Mesenchymal stem cell (in vitro differentiated cells and primary cell): ENCODE results near the gene TOR1B.

Source experiments
- DNase-seq: peaks from one replicate; pipeline ENCODE4 v3.0.0-alpha.2; 2013
- H2AFZ ChIP-seq: one replicate; pipeline ENCODE4 v1.6.1; 2013; ENCODE audit warnings: low read depth, mild to moderate bottlenecking, control low read depth, inconsistent platforms, low read length, moderate library complexity
- H2AK5ac ChIP-seq: 2 replicates; pipeline ENCODE4 v1.6.1; 2013; ENCODE audit warnings: low read length, moderate library complexity, mild to moderate bottlenecking, inconsistent platforms; ENCODE audit not compliant: severe bottlenecking
- H2BK120ac ChIP-seq: one replicate; pipeline ENCODE4 v1.6.1; 2013; ENCODE audit warnings: low read depth, mild to moderate bottlenecking, inconsistent platforms, low read length, moderate library complexity
- H2BK12ac ChIP-seq, 2 experiments: one replicate each; pipeline ENCODE4 v1.6.1; 2013; ENCODE audit warnings: inconsistent platforms in 2 of 2, low read length in 2 of 2, mild to moderate bottlenecking in 2 of 2, moderate library complexity in 2 of 2, control low read depth in 1 of 2
- H2BK15ac ChIP-seq: one replicate; pipeline ENCODE4 v1.6.1; 2013; ENCODE audit warnings: mild to moderate bottlenecking, low read depth, inconsistent platforms; ENCODE audit not compliant: poor library complexity, severe bottlenecking
- H2BK5ac ChIP-seq: 2 replicates; pipeline ENCODE4 v1.6.1; 2013; ENCODE audit warnings: low read depth, mild to moderate bottlenecking, low read length, control low read depth, inconsistent platforms; ENCODE audit not compliant: poor library complexity, severe bottlenecking
- H3K14ac ChIP-seq, 2 experiments: one replicate each; pipeline ENCODE4 v1.6.1; 2013; ENCODE audit warnings: inconsistent platforms in 2 of 2, low read length in 2 of 2, control low read depth in 1 of 2, mild to moderate bottlenecking in 1 of 2, moderate library complexity in 1 of 2
- H3K18ac ChIP-seq, 2 experiments: one replicate each; pipeline ENCODE4 v1.6.1; 2013; ENCODE audit warnings: inconsistent platforms in 2 of 2, low read length in 2 of 2, control low read depth in 1 of 2, low read depth in 1 of 2, mild to moderate bottlenecking in 1 of 2
- H3K23ac ChIP-seq, 2 experiments: one replicate each; pipeline ENCODE4 v1.6.1; 2013; ENCODE audit warnings: inconsistent platforms in 2 of 2, low read length in 2 of 2, mild to moderate bottlenecking in 2 of 2, moderate library complexity in 2 of 2, control low read depth in 1 of 2
- H3K27ac ChIP-seq: 2 replicates; pipeline ENCODE4 v1.5.1; 2013; ENCODE audit warnings: mild to moderate bottlenecking, moderate library complexity, low read length, control low read depth, inconsistent platforms; ENCODE audit not compliant: poor library complexity, severe bottlenecking
- H3K27me3 ChIP-seq, 2 experiments: 2 replicates each; pipeline versions ENCODE4 v1.6.1 to v1.7.0; 2013; ENCODE audit warnings: low read length in 2 of 2, mild to moderate bottlenecking in 2 of 2, moderate library complexity in 2 of 2, control low read depth in 1 of 2, inconsistent platforms in 1 of 2; ENCODE audit not compliant: control insufficient read depth in 1 of 2, insufficient read depth in 1 of 2
- H3K36me3 ChIP-seq, 2 experiments: 2 replicates each; pipeline versions ENCODE4 v1.6.1 to v1.7.0; 2013; ENCODE audit warnings: low read length in 2 of 2, control low read depth in 1 of 2, inconsistent platforms in 1 of 2, low read depth in 1 of 2, mild to moderate bottlenecking in 1 of 2; ENCODE audit not compliant: insufficient read depth in 2 of 2, control insufficient read depth in 1 of 2
- H3K4ac ChIP-seq, 2 experiments: one replicate each; pipeline ENCODE4 v1.6.1; 2013; ENCODE audit warnings: inconsistent platforms in 2 of 2, low read length in 2 of 2, mild to moderate bottlenecking in 2 of 2, moderate library complexity in 2 of 2, control low read depth in 1 of 2, low read depth in 1 of 2
- H3K4me1 ChIP-seq: 2 replicates; pipeline ENCODE4 v1.6.1; 2013; ENCODE audit warnings: low read depth, low read length, control low read depth; ENCODE audit not compliant: control insufficient read depth, insufficient read depth
- H3K4me2 ChIP-seq: 2 replicates; pipeline ENCODE4 v1.6.1; 2013; ENCODE audit warnings: low read length, mild to moderate bottlenecking, inconsistent platforms; ENCODE audit not compliant: poor library complexity, severe bottlenecking
- H3K4me3 ChIP-seq, 2 experiments: 2 replicates each; pipeline versions ENCODE4 v1.5.1 to v1.7.0; 2013; ENCODE audit warnings: low read length in 2 of 2, mild to moderate bottlenecking in 2 of 2, control low read depth in 1 of 2, low read depth in 1 of 2; ENCODE audit not compliant: insufficient read depth in 1 of 2
- H3K79me1 ChIP-seq: replicated peaks from 2 replicates; pipeline ENCODE4 v1.6.1; 2013; ENCODE audit warnings: mild to moderate bottlenecking, control low read depth, low read length, inconsistent platforms; ENCODE audit not compliant: poor library complexity, severe bottlenecking
- H3K9ac ChIP-seq: 2 replicates; pipeline ENCODE4 v1.7.0; 2013; ENCODE audit warnings: mild to moderate bottlenecking, low read length, moderate library complexity
- H3K9me3 ChIP-seq: 2 replicates; pipeline ENCODE4 v1.7.0; 2013; ENCODE audit warnings: mild to moderate bottlenecking, low read length; ENCODE audit not compliant: control insufficient read depth
- H4K8ac ChIP-seq: one replicate; pipeline ENCODE4 v1.6.1; 2013; ENCODE audit warnings: inconsistent platforms, mild to moderate bottlenecking, low read length, moderate library complexity
- H4K91ac ChIP-seq: one replicate; pipeline ENCODE4 v1.6.1; 2013; ENCODE audit warnings: mild to moderate bottlenecking, low read length, inconsistent platforms
- WGBS: methylation state at CpG from one replicate; pipeline ENCODE4 v1.1.7; 2013; ENCODE audit warnings: mixed read lengths; 5-methylcytosine and 5-hydroxymethylcytosine counted together

Gene TOR1B

DNA sequence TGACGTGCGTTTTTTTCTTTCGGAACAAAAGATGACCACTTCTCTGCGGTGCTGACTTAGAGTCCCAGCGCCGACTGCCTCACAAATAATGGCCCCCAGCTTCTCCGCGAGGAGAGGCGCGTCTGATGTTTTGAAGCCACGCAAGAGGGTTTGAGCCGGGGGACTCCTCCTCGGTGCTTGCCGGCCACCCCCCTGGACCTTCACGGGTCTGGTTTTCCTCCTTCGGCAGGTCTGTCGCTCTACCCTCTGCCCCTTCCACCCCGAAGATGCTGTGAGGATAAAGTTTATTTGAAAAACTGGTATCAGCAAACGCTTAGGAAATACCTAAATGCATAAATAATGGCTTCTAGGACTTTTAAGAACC lies 32.9 kb downstream of the TOR1B start:
- 3% methylated on average over 14 of the region's 19 CpGs for WGBS
- no peak overlapping the region for H4K8ac ChIP-seq
- no peak overlapping the region for H2BK15ac ChIP-seq

DNA sequence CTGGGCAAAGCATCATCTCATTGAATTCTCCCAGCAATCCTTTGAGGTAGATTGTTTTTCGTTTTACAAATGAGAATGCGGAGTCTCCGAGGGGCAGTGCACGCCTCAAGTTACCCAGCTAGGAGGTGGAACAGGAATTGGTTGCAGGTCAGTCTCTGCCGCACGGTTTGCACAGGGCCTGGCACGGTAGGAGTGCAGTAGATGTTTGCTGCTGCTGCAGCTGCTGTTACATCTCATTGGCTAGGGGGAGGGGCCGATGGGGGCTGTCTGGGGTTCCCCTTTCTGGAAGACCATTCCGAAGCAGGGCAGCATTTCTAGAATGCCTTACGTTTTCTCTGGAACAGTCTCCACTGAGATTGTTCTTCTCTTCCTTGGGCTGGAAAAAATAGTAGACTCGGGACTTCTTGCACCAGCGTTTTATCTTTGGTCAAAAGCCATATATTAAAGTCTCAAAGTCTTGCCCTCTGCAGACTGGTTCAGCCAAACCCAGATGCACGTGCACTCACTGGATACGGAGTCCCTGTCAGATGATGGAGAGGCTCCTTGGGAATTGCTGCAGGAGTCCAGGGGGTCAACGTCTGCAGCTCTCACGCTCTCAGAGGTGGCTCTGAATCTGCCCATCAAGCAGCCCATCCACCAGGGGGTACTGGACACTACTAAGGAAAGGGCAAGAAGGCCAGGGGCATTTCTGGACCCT lies 33.5 kb downstream of the TOR1B start:
- Histone ChIP-seq H2BK5ac (no peak overlapping the region), H4K8ac (no peak overlapping the region), H2BK15ac (no peak overlapping the region), H3K9ac (peak overlapping the region; percentile 95), H2BK120ac (no peak overlapping the region), H3K4ac (no peak overlapping the region), H3K14ac (no peak overlapping the region), H3K36me3 (peaks cover 9 to 29% of the 10 kb centered on the region in 2 experiments), H2AK5ac (no peak overlapping the region), H4K91ac (peak overlapping the region; percentile 70), H3K79me1 (peaks cover 38% of the 10 kb centered on the region), H3K18ac (no peak overlapping the region), H3K27me3 (no peaks in the 10 kb centered on the region), H3K4me1 (peaks cover 24% of the 10 kb centered on the region), H3K9me3 (no peaks in the 10 kb centered on the region), H3K4me2 (peak overlapping the region; percentile 29), H3K23ac (peak overlapping the region in 1 of 2 experiments; percentile 65), H2AFZ (no peak overlapping the region), H3K4me3 (peak overlapping the region in 1 of 2 experiments; percentile 100), H2BK12ac (no peak overlapping the region), H3K27ac (no peak overlapping the region)
- 64% methylated on average over 16 of the region's 16 CpGs for WGBS
- DNase-seq = no peak

More for the DNA sequence above, 32.9 kb downstream of the TOR1B start:
- Histone ChIP-seq H2BK5ac (no peak overlapping the region), H2AK5ac (no peak overlapping the region), H3K4me3 (peak overlapping the region; percentile 70 to 100), H3K23ac (no peak overlapping the region), H3K9me3 (no peaks in the 10 kb centered on the region), H3K9ac (peak overlapping the region; percentile 95), H2BK12ac (no peak overlapping the region), H3K4ac (peak overlapping the region in 1 of 2 experiments; percentile 47), H4K91ac (no peak overlapping the region), H3K4me2 (peak overlapping the region; percentile 82), H2BK120ac (no peak overlapping the region), H3K79me1 (peaks cover 36% of the 10 kb centered on the region), H3K36me3 (peaks cover 12 to 35% of the 10 kb centered on the region in 2 experiments), H3K27ac (no peak overlapping the region), H3K4me1 (peaks cover 22% of the 10 kb centered on the region), H3K27me3 (no peaks in the 10 kb centered on the region), H3K14ac (no peak overlapping the region), H3K18ac (no peak overlapping the region), H2AFZ (no peak overlapping the region)
- peak; percentile 71 for DNase-seq

DNA sequence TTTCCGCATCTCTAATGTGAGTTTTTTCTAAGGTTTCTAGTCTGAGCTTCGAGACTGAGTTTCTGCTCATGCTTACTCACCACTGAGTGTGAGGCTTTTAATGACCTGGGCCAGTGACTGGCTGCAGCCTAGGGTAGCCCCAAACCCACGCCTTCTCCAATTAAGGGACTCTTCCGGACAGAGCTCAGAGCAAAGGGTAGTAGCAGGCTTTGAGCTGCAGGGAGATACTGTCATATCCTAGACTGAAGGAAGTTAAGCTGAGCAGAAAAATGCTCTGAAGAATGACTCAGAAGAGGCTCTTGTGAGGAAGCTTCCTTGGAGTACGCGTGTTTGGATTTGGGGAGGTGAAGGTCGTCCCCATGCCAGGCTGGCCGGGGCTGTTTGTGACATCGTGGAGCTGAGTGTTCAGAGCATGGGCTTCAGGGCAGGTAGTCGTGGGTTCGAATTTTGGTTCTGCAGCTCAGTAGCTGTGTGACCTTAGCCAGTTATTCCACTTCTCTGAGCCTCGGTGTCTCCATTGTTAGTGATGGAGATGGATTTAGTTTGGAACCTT lies 35.8 kb downstream of the TOR1B start:
- peaks cover 38% of the 10 kb centered on the region for H3K79me1 ChIP-seq
- no peak overlapping the region for H3K14ac ChIP-seq
- 33% methylated on average over 12 of the region's 12 CpGs for WGBS
- no peak overlapping the region for H3K23ac ChIP-seq
- no peak overlapping the region for H2BK15ac ChIP-seq
- peak overlapping the region; percentile 16 to 42 for H3K18ac ChIP-seq
- no peak overlapping the region for H2AFZ ChIP-seq
- peak overlapping the region; percentile 39 for H3K9ac ChIP-seq
- H2BK120ac ChIP-seq = no peak overlapping the region
- H2AK5ac ChIP-seq = no peak overlapping the region
- peak overlapping the region; percentile 65 for H4K8ac ChIP-seq
- peaks cover 22% of the 10 kb centered on the region for H3K4me1 ChIP-seq
- H3K27ac ChIP-seq = no peak overlapping the region
- peak overlapping the region; percentile 93 for H4K91ac ChIP-seq
- no peaks in the 10 kb centered on the region for H3K9me3 ChIP-seq
- no peak overlapping the region for H3K4me2 ChIP-seq
- peaks cover 4 to 14% of the 10 kb centered on the region in 2 experiments for H3K36me3 ChIP-seq
- peak overlapping the region; percentile 55 to 95 for H2BK12ac ChIP-seq
- DNase-seq = peak; percentile 92
- H3K4ac ChIP-seq = no peak overlapping the region
- no peaks in the 10 kb centered on the region for H3K27me3 ChIP-seq
- H2BK5ac ChIP-seq = no peak overlapping the region
- H3K4me3 ChIP-seq = no peak overlapping the region

DNA sequence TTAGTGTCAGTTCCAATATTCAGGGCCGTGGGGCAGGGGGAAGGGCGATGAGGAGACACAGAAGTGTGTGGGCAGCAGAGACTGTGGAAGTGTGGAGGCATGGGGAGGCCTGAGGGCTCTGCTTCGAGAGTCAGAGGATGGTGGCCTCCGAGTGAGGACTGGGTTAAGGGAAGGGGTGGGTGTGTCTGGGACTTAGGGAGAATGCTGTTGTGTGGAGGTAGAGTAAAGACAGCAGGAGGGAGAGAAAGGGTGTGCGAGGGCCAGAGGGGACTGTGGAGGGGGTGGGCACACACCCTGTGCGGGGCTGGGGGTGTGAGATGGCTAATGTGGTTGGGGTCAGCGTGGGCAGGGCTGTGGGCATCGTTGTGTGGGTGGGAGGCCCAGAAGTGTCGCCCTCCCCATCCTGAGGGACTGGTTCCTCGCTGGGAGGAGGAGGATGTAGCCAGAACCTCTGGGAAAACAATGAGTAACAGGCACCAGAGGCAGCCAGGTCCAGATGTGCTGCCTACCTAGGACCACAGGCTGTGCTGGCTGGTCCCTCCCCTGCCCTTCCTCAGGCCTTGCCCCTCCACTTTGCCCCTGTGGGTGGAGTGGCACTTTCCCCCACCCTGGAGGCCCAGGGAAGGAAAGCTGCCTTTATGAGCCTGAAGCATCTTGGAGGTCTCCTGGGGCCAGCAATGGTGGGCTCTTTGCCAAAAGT lies 36.5 kb downstream of the TOR1B start:
- H3K4me3 ChIP-seq = no peak overlapping the region
- peaks cover 37% of the 10 kb centered on the region for H3K79me1 ChIP-seq
- H3K18ac ChIP-seq = peak overlapping the region; percentile 42 to 44
- H2AFZ ChIP-seq = no peak overlapping the region
- H3K27me3 ChIP-seq = no peaks in the 10 kb centered on the region
- H2BK12ac ChIP-seq = peak overlapping the region; percentile 40 to 95
- H2BK5ac ChIP-seq = no peak overlapping the region
- no peak overlapping the region for H3K23ac ChIP-seq
- H3K36me3 ChIP-seq = peaks cover 4 to 14% of the 10 kb centered on the region in 2 experiments
- H3K14ac ChIP-seq = no peak overlapping the region
- 82% methylated on average over 9 of the region's 10 CpGs for WGBS
- H3K4ac ChIP-seq = peak overlapping the region in 1 of 2 experiments; percentile 47
- H4K8ac ChIP-seq = peak overlapping the region; percentile 64
- no peaks in the 10 kb centered on the region for H3K9me3 ChIP-seq
- H4K91ac ChIP-seq = peak overlapping the region; percentile 93
- no peak for DNase-seq
- peak overlapping the region; percentile 6 for H2BK120ac ChIP-seq
- H3K4me2 ChIP-seq = no peak overlapping the region
- H3K4me1 ChIP-seq = peaks cover 22% of the 10 kb centered on the region
- H2AK5ac ChIP-seq = no peak overlapping the region
- no peak overlapping the region for H3K27ac ChIP-seq
- H2BK15ac ChIP-seq = peak overlapping the region; percentile 73
- H3K9ac ChIP-seq = peak overlapping the region; percentile 39
